Muscle of arm (tissue), 12 donors: ENCODE measurements around the gene MARCHF9. TPM values are rescaled to one million over a fixed set of nuclear protein-coding genes. Genes with fewer than 3 reads are reported as not detected.
A peak's percentile ranks its signal among the peaks of the same experiment; 100 is the strongest.
"Not testable (repeated sequence)": the region's sequence is repeated elsewhere in the genome, so short reads cannot be mapped to it uniquely, and the experiment has no call there.

ENCODE experiments used
- DNase-seq: peaks from one replicate; pipeline ENCODE4 v3.0.0-alpha.2; 2013
- polyA plus RNA-seq, 12 donors: library from polyadenylated mRNA; unstranded; fragments of 120-200 nt; gene quantifications; one replicate each; pipeline ENCODE4 v1.2.1, GENCODE V29; 2013; ENCODE audit not compliant: insufficient read length in 12 of 12

The MARCHF9 gene
- polyA plus RNA-seq, 12 donors = 5.1 to 12.2 (median 7.8) TPM; not detected in 1

GRCh38 chr12:57766464-57767304, 11.8 kb downstream of the MARCHF9 start, which contains the start of gene CYP27B1:
TSS of gene CYP27B1 (minus strand) at chr12:57767078. CDS start at chr12:57767041, 37 bp downstream.
- no peak for DNase-seq

DNA sequence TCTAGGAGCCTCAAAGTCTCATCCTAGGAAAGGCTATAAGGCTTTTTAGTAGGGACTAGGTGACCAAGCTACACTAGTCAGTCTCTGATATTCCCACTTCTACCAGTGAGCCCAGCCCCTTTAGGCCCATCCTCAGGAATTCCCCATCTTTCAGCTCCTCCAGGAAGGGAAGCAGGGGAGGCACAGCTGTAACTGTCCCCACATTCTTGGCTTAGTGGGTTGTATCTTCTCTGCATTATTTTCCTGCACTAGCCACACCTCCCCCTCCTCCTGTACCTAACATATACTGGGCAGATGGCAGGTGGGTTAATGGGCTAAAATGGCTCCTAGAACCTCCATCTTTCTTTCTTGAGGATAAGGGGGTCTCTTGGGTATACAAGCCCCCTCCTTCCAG, 12.4 kb downstream of the MARCHF9 start:
- no peak for DNase-seq

DNA sequence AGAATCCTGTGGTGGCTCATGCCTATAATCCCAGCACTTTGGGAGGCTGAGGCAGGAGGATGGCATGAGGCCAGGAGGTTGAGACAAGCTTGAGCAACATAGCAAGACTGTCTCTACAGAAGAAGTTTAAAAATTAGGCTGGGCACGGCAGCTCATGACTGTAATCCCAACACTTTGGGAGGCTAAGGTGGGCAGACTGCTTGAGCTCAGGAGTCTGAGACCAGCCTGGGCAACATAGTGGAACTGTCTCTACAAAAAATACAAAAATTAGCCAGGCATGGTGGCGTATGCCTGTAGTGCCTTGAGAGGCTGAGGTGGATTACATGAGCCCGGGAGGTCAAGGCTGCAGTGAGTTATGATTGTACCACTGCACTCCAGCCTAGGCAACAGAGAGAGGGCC, 13.0 kb downstream of the MARCHF9 start:
- DNase-seq = no peak

DNA sequence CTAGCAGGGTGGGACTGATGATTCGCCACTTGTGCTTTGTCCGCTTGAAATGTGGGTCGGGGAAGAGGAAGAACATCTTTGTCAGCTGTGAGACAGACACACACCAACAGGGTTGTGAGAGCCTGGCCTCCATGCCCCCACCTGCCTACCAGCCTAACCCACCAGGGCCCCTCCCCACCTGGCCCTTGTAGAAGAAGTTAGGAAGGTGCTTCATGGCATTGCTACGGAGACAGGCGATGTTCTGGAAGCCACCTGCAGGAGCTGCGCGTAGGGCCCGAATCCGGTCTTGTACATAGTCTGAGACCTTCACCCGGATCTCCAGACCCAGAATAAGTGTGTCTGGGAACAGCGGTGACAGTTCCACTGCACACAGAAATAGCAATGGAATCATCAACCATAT, 14.7 kb downstream of the MARCHF9 start:
- DNase-seq = no peak

GRCh38 chr12:57770734-57771133, 15.8 kb downstream of the MARCHF9 start:
- no peak for DNase-seq

GRCh38 chr12:57771236-57771872, 16.5 kb downstream of the MARCHF9 start:
- DNase-seq = peak; percentile 96

DNA sequence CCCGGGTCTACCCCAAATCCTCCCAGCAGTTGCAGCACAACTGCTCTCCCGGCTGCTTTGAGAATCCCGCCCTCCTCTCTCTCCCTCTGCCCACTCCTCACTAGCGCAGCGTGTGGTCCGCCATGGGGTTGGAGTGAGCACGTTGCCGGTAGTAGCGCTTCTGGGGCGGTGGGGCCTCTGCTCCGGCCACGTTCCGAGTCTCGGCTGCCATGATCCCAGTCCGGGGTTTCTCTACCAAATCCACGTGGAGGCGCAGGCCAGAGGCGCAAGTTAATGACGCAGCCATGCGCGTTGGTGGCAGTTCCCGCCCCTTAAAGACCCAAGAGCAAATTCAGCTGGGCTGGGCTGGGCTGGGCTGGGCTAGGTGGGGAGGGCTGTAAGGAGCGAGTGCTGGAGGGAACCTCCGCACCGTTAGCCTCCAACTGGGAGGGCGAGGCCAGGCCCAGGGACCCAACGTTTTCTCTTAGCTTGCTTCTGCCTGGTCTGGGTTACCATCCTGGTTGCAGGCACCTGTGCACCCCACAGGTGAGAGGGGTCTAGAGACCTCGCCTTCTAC, 17.0 kb downstream of the MARCHF9 start, which contains the start of gene METTL1:
METTL1 (minus strand) TSS at position 233 of the 556 bp plus-strand sequence; CDS start at position 211, 22 bp downstream.
- peak; percentile 98 for DNase-seq

GRCh38 chr12:57772429-57773322, 17.8 kb downstream of the MARCHF9 start, which contains the start of gene EEF1AKMT3:
TSS of gene EEF1AKMT3 (plus strand) at chr12:57772614. CDS start at chr12:57772725, 111 bp downstream.
- DNase-seq = peak; percentile 54

DNA sequence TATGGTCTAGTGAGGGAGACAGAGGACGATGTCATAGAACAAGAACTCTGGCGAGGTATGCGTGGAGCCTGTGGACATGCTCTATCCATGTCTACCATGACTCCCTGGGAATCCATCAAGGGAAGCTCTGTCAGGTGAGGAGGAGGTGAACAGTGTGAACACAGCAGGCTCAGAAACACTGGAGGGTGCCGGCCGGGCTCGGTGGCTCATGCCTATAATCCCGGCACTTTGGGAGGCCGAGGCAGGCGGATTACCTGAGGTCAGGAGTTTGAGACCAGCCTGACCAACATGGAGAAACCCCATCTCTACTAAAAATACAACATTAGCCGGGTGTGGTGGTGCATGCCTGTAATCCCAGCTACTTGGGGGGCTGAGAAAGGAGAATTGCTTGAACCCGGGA, 19.7 kb downstream of the MARCHF9 start:
- DNase-seq = not testable (repeated sequence)

DNA sequence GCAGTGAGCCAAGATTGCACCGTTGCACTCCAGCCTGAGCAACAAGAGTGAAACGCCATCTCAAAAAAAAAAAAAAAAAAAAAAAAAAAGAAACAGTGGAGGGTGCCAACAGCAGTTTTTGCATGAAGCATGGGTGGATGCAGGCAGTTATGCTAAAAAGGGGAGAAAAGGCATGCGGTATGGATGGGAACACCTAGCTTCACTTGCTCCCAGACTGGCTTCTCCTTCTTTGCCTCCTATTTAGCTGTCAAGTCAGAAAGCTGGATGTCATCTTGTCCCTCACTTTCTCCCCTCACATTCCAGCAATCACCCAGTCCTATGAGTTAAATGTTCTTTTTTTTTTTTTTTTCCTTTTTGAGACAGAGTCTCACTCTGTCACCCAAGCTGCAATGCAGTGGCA, 20.1 kb downstream of the MARCHF9 start:
- DNase-seq = no peak

DNA sequence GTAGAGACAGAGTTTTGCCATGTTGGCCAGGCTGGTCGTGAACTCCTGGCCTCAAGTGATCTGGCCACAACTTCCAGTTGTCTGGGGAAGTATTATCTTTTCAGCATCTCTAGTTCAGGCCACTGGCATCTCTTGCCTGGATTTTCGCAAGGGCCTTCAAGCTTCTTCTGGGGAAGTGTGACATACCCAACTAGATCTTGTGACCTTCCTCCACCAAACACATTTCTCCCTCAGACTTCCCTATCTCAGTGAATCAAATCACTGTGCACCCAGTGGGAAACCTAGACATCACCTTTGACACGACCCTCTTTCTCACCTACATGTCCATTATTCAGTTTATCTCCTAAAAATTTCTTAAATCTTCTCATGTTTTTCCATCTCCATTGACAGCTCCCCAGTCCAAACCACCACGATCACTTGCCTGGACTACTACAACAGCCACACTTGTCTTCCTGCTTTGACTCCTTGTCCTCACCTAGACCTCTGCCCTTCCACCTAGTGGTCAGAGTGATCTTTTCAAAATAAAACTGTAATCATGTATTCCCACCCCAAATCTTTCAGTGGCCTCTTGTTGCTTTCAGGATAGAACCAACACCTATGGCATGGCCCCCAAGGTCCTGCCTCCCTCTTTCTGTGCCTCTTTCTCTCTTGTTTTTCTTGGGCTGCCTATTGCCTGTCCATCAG, 20.8 kb downstream of the MARCHF9 start:
- DNase-seq = no peak

GRCh38 chr12:57776247-57776587, 21.3 kb downstream of the MARCHF9 start:
- DNase-seq = no peak

DNA sequence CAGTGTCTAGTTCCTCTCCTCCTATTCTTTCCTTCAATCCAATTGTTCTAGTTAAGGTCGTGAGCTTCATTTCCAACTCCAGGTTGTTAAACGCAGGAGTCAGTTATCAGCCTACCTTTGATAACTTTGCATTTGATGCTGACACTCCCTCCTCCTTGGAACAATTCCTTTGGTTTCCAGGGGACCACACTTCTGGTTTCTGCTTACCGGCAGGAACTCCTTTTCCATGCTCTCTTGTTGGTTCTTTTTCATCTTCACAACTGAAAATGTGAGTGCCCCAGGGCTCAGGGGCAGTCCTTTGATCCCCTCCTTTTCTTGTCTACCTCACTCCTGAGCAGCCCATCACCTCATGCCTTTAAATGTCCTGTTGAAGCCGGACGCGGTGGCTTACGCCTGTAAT, 22.5 kb downstream of the MARCHF9 start:
- no peak for DNase-seq

DNA sequence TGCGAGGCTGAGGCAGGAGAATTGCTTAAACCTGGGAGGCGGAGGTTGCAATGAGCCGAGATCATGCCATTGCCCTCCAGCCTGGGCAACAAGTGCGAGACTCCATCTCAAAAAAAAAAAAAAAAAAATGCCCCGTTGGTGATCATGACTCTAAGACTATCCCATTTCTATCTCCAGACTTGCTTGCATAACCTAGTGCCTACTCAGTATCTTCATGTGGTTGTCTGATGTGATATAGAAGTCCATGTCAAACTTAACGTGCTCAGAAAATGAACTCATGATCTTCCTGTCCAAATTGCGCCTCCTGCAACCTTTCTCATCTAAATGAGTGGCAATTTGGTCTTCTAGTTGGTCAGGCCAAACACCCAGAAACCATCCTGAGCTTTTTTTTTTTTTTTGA, 23.0 kb downstream of the MARCHF9 start:
- no peak for DNase-seq

DNA sequence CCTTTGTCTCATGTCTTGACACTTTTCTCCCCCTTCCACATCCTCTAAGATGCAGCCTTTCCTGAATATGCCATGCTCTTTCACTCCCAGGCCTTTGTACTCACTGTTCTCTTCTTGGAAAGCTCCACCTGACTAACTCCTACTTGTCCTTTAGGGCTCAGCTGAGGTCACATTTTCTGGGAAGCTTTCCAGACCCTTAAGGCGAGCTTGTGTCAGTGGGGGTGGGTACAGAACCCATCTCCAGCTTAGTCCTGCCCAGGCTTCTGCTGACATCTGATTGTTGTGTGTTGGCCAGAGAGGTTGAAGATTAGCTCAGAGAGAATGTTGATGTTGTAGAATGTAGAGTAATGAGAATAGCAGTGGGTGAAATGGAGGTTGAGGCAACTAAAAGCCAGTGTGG, 24.8 kb downstream of the MARCHF9 start:
- no peak for DNase-seq

DNA sequence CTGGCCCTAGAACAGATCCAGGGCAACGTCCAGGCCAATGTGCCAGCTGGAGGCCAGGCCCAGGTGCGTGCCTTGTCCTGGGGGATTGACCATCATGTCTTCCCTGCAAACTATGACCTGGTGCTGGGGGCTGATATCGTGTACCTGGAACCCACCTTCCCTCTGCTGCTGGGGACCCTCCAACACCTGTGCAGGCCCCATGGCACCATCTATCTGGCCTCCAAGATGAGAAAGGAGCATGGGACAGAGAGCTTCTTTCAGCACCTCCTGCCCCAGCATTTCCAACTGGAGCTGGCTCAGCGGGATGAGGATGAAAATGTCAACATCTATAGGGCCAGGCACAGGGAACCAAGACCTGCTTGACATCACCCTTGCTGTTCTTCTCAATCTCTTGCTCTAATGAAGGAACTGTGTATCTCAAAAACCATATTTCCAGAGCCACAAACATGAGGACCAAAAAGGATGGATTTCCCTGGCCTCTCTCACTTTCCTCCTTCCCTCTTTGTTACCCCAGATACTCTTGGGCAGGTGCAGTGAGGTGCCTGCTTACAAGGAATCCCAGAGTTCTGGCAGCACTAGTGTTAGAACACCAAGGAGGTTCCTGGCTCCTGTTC, 25.5 kb downstream of the MARCHF9 start:
- DNase-seq = no peak

- no peak for DNase-seq
These were observed 26.3 kb downstream of the MARCHF9 start for GRCh38 chr12:57781244-57781643.

- no peak for DNase-seq
These were observed 26.9 kb downstream of the MARCHF9 start for GRCh38 chr12:57781801-57782200.

- DNase-seq = no peak
These were observed 27.3 kb downstream of the MARCHF9 start for GRCh38 chr12:57782243-57782607.

DNA sequence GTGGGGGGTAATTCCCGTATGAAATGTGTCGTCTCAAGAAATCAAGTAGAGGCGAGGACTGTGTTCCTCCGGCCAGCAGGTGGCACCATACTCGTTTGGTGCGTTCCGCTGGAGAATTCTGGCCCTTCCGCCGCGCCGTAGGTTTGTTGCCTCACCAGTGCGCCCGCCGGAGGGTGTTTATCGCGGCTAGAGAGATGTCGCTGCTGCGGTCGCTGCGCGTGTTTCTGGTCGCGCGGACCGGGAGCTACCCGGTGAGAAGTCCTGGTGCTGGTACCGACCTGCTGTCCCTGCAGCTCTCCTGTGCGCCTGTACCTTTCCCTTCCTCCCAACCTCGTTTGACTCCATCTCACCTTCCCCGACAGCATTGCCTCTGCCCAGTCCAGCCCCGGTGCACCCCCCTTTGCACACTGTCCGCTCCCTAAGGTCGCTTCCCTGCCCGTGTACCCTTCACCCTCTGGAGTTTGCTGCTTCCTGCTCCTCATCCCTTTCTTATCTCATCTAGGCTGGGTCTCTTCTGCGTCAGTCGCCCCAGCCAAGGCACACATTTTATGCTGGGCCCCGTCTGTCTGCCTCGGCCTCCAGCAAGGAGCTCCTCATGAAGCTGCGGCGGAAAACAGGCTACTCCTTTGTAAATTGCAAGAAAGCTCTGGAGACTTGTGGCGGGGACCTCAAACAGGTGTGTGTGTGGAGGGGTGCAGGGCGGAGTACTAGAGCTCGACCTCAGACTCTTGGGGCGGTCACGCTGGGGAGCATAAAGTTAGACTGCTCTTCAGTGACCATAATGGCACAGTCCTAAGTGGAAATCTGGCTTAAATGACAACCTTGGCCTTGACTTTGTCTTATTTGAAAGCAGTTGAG, 27.9 kb downstream of the MARCHF9 start, which contains the start of gene TSFM:
TSFM (plus strand) TSS at position 180 of the 858 bp plus-strand sequence; CDS start at position 195, 15 bp downstream.
- peak; percentile 97 for DNase-seq
